ENCODE measurements around the gene TRAPPC2B.

The TRAPPC2B gene

DNA sequence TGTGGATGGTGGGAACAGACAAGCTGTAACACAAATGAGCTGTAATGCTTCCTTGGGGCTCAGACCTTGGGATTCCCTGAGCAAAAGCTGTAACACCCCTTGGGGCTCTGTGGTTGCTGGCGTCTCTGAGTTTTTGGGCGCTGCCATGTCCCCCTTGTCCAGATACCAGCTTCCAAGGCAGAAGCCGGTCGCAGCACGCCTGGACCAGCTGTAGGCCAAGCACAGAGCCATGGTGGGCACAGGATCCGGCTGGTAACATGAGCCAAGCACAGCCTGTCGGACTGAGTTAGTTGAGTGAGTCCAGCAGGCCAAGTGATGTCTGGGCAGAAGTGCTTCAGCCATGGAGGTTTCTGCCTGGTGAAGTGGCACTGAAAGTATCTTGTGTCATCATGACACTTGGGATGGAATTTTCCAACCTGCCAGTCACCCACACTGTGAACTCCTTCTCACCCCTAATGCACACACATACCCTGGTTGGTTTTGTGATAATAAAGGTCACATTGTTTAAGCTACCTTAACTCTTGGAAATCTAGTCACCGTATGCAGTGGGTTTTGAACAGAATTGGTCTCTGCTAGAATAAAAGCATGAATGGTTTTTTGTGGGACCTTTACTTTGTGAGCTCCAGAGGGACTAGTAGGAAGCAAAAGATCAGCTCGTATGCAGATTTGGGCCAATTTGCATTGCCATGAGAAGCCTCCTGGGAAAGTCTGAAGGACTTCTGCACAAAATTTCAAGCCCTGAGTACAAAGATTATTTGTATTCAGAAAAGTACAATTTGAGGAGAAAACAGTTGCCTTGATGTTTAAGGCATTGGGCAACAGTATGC, 40.6 kb downstream of the TRAPPC2B start:
- Histone ChIP-seq H3K4me1 (ENCODE audit: low read length) (peaks cover 3% of the 10 kb centered on the region; the same call in 1 of the 2 replicates), H3K36me3 (replicated peaks; ENCODE audit: low read depth, low read length) (peaks cover 37% of the 10 kb centered on the region), H3K4me3 (ENCODE audit: low read length) (no peak overlapping the region)

DNA sequence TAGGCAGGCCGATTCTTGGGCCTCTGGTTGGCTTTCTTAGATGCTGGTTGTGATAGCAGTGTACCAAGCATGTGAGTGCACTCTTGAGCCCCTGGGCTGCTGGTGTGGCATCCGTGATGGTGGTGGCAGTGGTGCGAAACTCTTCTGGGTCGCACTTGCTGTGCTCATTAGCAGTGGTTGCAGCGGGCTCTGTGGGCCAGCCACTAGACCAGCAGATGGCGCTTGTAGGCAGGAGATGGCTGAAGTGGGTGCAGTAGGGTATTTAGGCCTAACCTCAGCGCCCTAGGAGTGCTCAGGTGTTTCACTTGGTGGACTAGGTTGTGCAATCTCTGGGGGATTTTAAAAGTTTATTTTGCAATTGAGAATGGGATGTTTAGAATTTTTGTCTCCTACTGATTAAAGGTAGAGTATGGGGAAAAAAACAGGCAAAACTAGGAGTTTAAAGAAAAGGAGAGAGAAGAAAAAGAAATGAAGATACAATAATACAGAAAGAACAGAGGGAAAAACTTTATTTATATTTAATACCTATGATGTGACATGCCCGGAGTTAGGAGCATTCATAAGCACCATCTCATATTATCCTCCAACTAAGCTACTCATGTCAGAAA, 43.3 kb downstream of the TRAPPC2B start:
- Histone ChIP-seq H3K79me2 (ENCODE audit: low read length) (peaks cover 5% of the 10 kb centered on the region), H3K9me3 (ENCODE audit: insufficient read depth, low read length) (no peaks in the 10 kb centered on the region), H3K4me2 (ENCODE audit: low read length) (peak overlapping the region; percentile 43), H3K4me3 (ENCODE audit: low read length) (no peak overlapping the region), H3K36me3 (replicated peaks; ENCODE audit: low read depth, low read length) (peaks cover 18% of the 10 kb centered on the region), H2AFZ (ENCODE audit: low read depth, low read length) (no peak overlapping the region), H3K9ac (ENCODE audit: low read length) (no peak overlapping the region), H3K27me3 (ENCODE audit: low read depth, low read length) (no peaks in the 10 kb centered on the region), H3K4me1 (ENCODE audit: low read length) (peaks cover 8% of the 10 kb centered on the region), H3K27ac (ENCODE audit: low read length) (no peak overlapping the region), H4K20me1 (ENCODE audit: insufficient read depth, low read length) (no peaks in the 10 kb centered on the region)
- no peak for TF ChIP-seq EZH2phosphoT487 (IDR thresholded peaks at IDR 0.05; ENCODE audit: low read depth)
- TF ChIP-seq, protein P1, sequence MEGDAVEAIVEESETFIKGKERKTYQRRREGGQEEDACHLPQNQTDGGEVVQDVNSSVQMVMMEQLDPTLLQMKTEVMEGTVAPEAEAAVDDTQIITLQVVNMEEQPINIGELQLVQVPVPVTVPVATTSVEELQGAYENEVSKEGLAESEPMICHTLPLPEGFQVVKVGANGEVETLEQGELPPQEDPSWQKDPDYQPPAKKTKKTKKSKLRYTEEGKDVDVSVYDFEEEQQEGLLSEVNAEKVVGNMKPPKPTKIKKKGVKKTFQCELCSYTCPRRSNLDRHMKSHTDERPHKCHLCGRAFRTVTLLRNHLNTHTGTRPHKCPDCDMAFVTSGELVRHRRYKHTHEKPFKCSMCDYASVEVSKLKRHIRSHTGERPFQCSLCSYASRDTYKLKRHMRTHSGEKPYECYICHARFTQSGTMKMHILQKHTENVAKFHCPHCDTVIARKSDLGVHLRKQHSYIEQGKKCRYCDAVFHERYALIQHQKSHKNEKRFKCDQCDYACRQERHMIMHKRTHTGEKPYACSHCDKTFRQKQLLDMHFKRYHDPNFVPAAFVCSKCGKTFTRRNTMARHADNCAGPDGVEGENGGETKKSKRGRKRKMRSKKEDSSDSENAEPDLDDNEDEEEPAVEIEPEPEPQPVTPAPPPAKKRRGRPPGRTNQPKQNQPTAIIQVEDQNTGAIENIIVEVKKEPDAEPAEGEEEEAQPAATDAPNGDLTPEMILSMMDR (IDR thresholded peaks at IDR 0.05; ENCODE audit: low read depth, low read length), result peak; percentile 98

More for the DNA sequence above, 40.6 kb downstream of the TRAPPC2B start:
- Histone ChIP-seq H2AFZ (ENCODE audit: low read depth, low read length) (no peak overlapping the region), H3K9me3 (ENCODE audit: insufficient read depth, low read length) (no peaks in the 10 kb centered on the region), H3K27ac (ENCODE audit: low read length) (no peak overlapping the region), H4K20me1 (ENCODE audit: insufficient read depth, low read length) (no peaks in the 10 kb centered on the region), H3K27me3 (ENCODE audit: low read depth, low read length) (no peaks in the 10 kb centered on the region), H3K9ac (ENCODE audit: low read length) (no peak overlapping the region), H3K79me2 (ENCODE audit: low read length) (no peaks in the 10 kb centered on the region), H3K4me2 (ENCODE audit: low read length) (no peak overlapping the region)
- TF ChIP-seq, protein P1 (IDR thresholded peaks at IDR 0.05; ENCODE audit: low read depth, low read length), result no peak
- no peak for TF ChIP-seq EZH2phosphoT487 (IDR thresholded peaks at IDR 0.05; ENCODE audit: low read depth)

DNA sequence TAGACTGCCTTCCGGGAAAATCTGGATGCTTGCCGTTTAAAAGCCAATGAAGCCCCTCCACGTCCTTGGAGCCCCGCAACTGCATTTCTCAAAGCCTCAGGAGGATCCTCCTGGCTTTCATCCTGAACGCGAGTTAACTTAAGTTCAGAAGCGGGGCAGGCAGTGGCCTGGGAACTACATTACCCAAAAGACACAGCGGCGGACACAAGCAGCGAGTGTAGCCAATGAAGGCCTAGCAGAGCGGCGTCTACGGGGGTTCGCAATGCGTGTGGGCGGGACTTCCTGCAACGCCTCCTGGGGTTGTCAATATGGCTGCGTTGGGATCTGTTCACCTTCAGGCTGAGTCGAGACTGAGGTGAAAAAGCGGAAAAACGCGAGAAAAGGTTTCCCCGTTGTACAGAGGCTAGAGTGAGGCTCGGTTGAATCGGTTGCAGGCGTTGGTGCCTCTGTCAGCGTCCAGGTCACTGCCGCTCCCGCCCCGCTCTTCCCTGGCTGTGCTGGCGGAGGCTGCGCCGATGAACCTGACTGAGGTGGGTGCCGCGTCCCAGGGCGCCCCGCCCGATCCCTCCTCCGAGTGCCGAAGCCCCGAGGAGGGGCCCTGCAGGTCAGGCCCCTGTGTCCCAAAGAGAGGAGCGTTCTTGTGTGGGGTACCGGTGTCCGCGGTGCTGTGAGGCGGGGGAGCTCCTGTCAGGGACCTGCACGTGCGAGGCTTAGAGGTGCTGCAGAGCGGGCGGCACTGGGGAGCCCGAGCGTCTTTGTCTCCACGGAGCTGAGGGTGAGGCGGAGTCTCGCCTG, 47.7 kb downstream of the TRAPPC2B start, which contains the start of gene ZNF17:
TSS of gene ZNF17 (plus strand) at position 285 of the 795 bp plus-strand sequence. CDS start 2,455 bp downstream, outside the sequence.
- no peaks in the 10 kb centered on the region for H3K27me3 ChIP-seq (ENCODE audit: low read depth, low read length)
- no peaks in the 10 kb centered on the region for H3K9me3 ChIP-seq (ENCODE audit: insufficient read depth, low read length)
- peaks cover 20% of the 10 kb centered on the region for H3K79me2 ChIP-seq (ENCODE audit: low read length)
- peaks cover 14% of the 10 kb centered on the region for H3K4me1 ChIP-seq (ENCODE audit: low read length)
- no peak for TF ChIP-seq EZH2phosphoT487 (IDR thresholded peaks at IDR 0.05; ENCODE audit: low read depth)
- TF ChIP-seq, protein P1 (IDR thresholded peaks at IDR 0.05; ENCODE audit: low read depth, low read length), result no peak
- no peaks in the 10 kb centered on the region for H4K20me1 ChIP-seq (ENCODE audit: insufficient read depth, low read length)
- peak within 1 kb of the TSS; percentile 65 for H3K9ac ChIP-seq (ENCODE audit: low read length)
- H3K36me3 ChIP-seq (replicated peaks; ENCODE audit: low read depth, low read length), result peaks cover 3% of the 10 kb centered on the region
- peak within 1 kb of the TSS; percentile 76 for H2AFZ ChIP-seq (ENCODE audit: low read depth, low read length)
- no peak within 1 kb of the TSS for H3K27ac ChIP-seq (ENCODE audit: low read length)
- peak within 1 kb of the TSS; percentile 84 for H3K4me3 ChIP-seq (ENCODE audit: low read length)
- peak within 1 kb of the TSS; percentile 98 for H3K4me2 ChIP-seq (ENCODE audit: low read length)

Measured in OCI-LY3 (cell line).